HS-27A (cell line): ENCODE data around the gene CRYBG3.

ENCODE experiments used
- DNase-seq: peaks from one replicate; pipeline ENCODE4 v3.0.0-alpha.2; 2012; ENCODE audit warnings: low read depth, missing footprints

CRYBG3 gene

DNA sequence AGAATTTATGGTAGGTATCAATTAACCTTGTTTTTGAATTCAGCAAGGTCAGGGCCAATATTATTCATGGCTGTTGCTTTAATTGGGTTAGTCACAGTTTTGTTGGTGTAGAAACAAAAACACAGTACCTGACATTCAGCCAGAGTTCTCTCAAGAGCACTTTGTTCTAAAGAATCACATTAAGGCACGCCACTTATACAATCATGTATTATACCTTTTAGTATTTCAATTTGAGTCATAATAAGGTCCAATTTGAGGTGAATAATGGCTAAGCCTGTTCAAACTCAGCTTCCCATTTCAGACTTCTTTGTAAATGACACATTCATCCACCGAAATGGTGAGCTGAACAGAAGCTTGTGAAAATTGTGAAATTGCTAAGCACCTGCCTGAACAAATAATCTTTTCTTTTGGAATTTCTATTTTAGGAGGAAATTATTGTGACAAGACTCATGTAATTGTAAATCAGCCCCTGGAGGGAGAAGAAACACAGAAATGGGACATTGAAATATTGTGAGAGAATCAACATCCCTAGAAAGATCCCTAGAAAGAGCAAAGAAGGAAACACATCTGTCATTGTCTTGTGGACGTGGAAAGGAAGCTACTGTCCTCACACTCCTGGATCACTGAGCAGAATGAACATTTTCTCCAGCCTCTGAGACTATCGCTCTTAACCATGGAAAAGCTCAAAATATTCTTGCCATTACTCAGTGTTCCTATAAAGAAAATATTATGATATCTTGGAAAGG lies 121.2 kb downstream of the CRYBG3 start:
- no peak for DNase-seq

DNA sequence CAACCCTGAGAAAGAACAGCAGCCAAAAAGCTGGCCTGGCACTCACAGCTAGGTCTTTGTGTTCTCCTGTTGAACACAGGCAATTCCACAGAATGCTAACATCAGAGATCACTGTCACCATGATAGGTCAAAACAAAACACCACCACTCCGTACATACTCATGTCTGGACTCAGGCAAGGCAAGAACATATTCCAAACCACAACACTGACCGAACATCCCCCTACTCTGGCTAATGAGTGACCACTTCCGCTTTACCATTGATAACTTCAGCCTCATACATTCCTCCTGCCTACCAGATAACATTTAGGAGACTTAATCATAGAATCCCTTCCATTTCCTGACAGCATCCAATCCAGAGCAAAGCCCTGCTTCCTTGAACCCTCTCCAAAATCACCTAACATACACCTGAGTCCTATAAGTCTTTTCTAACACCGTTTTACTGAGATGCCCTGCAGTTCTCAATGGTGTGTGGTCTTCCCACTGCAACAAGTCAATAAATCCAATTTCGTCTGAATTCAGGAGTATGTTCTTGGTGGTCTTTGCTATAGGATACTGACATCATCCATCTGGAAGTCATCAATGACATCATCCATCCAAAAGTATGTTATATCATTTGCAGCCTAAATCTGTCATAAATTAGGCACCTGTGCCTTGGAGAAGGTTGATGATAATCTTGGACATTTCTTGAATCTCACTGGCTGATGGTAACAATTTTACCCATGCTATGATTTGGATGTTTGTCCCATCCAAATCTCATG lies 126.7 kb downstream of the CRYBG3 start:
- DNase-seq: no peak

DNA sequence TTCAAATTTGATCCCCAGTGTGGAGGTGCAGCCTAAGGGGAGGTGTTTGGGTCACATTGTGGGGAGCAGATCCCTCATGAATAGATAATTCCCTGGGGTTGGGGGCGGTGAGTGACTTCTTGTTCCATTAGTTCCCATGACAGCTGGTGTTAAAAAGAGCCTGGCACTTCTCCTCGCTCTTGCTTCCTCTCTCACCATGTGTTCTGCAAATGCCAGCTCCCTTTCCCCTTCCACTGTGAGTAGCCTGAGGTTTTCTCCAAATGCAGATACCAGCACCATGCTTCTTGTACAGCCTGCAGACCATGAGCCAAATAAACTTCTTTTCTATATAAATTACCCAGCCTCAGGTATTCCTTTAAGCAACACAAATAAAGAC lies 127.3 kb downstream of the CRYBG3 start:
- no peak for DNase-seq

DNA sequence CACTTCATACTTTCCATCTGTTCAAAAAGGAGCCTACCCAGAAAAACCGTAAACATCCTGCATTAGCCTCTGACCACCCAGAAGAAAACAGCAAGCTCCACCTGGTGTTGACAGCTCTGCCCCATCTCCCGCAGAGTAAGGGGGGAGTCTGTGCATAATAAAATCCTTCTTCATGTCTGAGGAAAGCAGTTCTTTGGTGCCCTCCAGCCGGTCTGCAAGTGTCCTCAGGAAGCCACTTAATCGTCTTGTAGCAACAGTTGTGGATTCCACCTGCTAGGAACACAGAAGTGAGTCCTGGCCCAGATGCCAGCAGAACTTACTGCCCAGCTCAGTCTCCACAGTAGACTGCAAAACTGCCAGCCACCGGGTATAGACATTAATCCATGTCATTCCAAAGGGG lies 127.9 kb downstream of the CRYBG3 start:
- DNase-seq: no peak

DNA sequence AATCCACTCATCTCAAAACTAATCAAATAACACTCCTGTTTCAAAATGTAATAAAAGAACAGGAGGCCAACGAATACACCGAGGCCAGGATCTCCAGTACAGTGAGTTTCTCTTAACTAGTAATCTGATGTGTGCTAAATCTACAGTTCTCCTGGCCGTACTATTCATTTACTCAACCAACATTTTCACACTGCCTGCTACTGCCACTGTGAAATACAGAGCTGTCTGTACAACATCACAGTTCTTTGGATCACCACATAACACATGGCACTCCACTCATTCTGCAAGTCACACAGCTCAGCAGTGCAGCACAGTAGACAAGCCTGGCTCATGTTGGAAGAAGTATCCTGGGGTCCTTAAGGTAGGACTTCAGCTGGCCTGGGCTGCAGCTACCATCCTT lies 128.5 kb downstream of the CRYBG3 start:
- DNase-seq: no peak

DNA sequence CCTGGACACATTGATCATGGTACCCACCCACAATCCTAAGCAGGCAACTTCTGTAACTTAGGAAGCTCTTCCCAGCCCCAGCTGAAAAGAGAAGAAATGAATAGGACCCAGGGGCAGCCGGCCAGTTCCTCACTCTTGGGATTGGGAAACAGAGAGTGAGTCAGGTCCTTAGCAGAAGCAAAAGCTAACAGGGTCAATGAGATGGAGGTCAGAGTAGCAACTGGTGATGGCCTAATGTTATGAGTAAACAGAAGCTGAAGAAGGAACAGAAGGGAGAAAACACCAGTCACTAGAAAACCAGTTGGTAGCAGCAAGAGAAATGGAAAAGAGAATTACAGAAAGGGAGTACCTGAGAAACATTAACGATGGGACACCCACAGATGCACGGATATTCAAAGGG lies 130.5 kb downstream of the CRYBG3 start:
- DNase-seq: no peak

DNA sequence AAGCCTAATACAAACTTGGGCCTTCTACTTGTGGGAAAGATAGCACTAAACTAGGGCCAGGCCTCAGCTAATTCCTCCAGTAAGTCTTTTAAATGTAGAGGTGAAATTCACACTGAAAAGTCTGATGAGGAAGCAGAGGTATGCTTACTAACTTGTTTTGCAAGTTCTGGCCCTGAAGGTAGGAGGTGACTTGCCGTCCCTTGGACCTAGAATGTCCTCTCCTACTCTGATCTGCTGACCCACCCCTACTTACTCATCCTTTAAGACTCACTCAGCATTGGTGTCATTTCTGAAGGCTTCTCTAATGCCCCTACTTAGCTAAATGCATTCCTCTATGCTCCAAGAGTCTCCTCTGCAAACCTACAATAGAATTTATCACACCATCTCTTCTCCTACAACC lies 131.1 kb downstream of the CRYBG3 start:
- DNase-seq: no peak

DNA sequence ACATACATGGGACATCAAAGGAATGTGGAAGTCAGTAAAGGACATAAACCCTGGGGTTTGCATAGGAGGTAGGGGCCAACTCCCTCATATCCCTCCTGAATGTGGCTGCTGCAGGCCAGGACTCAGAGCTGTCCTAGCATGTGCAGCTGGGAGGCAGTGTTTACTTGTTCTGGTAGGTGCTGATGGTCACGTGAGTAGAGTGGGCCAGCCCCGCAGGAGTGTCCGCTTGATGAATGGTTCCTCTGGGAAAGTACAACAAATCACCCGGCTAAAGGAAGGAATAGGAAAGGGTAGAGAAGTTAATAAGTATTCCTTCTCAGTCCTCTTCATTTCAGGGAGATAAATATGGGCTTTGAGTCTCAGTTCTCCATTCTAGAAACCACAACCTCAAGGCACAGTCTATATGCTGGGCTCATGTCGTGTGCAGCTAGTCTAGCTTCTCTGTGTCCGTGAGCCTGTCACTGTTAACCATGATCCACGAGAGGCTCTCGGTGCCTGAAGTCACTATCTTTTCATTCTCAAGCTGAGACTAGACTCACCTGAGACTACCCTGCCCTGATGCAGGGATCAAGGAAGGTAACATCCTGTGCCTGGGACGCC lies 132.5 kb downstream of the CRYBG3 start:
- DNase-seq: no peak

DNA sequence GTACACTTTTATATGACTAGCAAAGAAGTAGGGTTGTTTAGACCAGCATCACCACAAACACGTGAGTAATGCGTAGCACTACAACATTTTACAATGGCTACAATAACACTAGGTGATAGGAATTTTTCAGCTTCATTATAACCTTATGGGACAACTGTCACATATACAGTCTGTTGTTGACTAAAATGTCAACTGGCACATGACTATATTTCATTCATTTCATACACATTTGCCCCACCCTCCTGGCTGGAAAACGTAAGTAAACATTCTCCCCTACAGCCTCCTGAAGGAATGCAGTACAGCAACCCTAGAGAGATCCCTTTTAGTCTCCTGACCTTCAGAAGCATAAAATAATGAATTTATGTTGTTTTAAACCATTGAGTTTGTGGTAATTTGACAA lies 134.2 kb downstream of the CRYBG3 start:
- DNase-seq: no peak

DNA sequence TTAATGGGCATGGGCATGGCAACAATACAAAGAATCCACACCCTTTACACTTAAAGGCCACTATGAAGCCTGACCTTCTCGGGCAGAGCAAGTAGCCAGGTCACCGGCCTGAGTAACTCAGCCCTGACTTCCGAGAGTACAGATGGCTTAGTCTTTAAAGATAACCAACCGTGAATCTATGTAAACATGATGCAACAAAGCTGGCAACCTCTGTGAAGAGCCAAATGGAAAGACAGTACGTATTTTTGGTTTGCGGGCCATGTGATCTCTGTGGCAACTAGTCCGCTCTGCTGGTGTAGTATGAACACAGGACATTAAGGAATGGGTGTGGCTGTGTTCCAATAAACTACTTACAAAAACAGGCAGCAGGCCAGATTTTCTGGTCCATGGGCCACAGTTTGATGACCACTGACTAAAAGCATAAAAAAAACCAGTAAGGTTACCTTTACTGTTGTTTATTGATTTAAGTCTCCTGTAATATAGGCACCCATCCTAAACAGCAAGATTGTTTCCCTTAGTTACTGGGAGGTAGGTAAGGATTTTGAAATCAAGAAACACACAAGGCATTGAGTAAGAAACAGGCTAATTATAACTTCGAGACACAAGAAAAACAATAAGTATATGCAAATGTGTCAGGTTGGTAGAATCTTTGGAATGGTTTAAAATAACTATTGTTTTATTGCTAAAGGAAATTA lies 136.0 kb downstream of the CRYBG3 start:
- DNase-seq: no peak

DNA sequence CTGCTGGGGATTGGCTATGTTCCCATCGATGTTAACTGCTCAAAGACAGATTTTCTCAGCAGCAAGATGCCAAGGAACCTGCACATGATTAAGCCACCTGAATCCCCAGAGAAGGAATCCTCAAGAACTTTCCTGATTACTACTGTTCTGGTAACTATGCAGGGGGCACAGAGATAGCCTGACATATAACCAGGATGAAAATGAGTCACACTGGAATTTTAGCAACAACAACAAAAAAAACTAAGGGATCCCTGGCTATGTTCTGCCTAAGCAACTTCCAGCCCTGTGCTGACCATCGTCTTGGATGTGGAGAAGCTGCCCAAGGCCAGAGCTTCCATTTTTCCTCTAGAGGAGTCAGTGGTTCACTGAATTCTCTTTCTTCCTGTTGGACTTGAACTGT lies 136.6 kb downstream of the CRYBG3 start:
- no peak for DNase-seq

DNA sequence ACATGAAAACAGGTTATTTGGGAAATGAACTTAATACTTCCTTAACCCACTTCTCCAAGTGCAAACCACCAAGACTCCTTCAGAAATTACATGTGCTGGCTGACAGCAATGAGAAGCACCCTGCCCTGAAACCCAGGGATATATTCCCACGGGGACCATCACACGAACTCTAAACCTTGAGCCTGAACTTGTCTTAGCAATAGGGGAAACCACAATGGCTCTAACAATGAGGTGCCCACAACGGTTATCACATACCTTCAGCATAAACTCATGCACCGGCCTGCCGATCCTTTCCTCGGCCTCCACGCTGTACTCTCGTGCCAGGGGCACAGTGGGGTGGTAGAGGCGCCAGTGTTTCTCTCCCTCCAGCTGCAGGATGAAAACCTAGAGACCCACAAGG lies 137.0 kb downstream of the CRYBG3 start:
- DNase-seq: no peak

DNA sequence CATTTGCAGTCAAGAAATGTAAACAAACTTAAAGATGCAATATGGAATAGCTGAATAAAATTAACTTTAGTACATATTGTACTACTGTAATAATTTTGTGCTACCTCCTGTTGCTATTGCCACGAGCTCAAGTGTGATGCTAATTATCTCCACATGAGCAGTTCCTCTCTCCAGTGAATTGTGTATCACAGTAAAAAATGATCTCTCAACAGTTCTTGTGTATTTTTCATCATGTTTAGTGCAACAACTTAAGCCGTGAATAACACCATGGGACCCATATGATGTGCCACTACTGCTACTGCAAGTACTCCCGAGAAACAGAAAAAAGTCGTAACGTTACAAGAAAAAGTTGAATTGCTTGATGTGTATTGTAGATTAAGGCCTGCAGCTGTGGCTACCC lies 138.1 kb downstream of the CRYBG3 start:
- no peak for DNase-seq

DNA sequence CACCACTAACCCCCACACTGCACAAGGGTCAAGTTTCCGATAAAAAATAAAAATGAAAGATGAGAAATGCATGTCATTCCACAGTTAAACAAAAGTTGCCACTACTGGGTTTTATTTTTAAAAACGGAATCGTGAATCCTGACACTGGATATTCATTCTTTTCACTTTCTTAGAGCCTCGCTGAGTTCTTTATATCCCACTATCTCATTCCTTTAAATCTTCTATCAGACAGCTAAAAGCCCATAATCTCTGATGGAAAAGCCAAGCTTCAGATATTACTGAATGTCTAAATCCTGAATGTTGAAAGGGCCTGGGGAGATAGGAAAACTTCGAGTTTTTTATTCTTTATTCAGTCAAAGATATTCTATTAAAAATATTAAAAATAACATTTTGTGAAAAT lies 138.7 kb downstream of the CRYBG3 start:
- no peak for DNase-seq

DNA sequence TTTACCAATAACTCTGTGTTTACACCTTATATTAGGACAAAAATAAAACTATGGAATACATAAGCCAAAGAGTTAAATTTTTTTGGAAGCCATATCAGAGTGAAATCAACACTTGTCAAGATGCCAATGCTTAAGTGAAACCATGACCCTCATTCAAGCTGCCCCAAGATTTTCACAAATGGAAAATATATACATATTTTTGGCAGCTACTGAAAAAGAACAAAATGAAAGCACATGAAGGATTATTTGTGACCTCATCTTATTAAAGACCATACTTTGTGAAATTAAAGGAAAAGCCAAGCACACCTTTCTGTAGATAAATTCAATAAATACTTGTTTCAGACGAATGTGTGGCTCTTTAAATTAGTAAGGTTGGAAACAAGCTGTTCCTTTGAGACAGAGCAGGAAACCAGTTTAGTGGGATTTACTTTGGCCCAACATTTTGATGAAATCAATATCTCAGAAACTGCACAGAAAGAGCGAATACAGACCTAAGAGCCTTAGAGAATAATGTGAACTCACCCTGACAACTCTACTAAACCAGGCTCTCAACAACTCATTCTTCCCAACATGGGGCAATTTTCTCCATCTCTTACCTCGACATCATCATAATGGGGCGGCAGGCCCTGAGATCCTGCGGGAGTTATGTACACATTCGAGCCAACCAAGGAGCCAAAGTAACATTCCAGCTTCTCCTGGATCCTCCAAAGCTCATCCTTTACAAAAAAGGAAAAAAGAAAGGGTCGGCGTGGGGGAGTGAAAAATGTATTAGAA lies 139.4 kb downstream of the CRYBG3 start:
- no peak for DNase-seq

DNA sequence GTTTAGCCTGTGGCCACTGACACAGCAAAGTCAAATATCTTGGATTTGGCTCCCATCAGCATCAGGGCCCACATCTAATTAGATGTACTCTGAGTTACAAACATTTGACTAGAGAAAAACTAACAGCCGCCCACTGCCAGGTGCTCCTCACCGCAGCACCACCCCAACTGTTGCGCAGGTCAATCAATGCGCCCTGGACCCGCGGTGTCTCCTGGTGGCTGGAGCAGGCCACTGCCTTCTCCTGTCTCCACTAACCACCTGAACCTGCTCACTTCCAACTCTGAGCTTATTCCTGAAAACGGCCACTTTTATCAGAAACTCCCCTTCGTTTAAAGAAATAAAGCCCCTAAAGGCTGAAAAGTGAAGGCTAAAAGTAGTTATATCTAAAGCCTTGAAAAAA lies 146.2 kb downstream of the CRYBG3 start:
- no peak for DNase-seq

DNA sequence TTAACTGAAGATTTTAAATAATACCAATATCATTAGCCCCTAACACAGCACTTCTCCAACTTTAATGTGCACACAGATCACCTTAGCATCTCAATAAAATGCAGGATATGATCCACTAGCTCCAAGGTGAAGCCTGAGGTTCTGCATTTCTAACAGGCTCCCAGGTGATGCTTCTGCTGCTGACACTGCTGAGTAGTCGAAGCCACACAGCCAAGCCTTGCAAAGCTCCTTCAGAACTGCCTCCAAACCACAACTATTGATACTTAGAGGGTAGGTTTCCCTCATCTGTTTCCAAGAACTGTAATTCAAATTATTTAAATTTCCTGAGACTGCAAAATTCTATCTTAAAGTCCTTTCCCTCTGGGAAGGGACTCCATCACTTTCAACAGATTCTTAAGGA lies 146.6 kb downstream of the CRYBG3 start:
- no peak for DNase-seq

DNA sequence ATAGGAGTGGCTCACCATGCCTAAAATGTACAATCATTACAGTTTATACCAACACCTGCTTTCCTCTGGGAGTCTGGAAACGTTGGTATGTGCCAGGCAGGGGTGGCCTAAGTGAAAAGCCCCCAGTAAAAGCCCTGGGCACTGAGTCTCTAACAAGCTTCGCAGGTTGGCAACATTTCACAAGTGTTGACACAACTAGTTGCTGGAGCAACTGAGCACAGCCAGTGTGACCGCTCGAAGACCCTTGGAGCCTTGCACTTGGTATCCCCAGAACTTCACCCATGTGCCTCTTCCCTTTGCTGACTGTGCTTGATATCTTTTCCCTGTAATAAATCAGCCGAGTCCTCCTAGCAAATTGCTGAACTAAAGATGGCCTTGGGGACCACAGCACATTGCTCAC lies 147.7 kb downstream of the CRYBG3 start:
- DNase-seq: no peak

DNA sequence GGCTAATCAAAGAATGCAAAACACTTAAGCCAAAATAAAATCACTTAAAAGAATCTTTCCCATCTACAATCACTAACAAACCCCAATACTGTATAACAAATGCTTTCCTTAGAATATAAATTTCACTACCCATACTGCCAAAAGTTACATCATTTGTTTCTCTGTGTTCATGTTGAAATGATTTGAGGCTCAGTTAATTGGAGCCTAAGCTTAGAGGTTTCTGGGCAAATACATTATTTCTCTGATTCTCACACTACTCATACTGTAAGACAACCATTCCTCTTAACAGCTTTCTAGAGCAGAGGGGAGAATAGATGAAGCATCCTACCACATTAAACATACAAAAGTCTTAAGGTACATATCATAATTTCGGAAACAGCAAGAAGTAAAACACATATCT lies 148.3 kb downstream of the CRYBG3 start:
- no peak for DNase-seq

DNA sequence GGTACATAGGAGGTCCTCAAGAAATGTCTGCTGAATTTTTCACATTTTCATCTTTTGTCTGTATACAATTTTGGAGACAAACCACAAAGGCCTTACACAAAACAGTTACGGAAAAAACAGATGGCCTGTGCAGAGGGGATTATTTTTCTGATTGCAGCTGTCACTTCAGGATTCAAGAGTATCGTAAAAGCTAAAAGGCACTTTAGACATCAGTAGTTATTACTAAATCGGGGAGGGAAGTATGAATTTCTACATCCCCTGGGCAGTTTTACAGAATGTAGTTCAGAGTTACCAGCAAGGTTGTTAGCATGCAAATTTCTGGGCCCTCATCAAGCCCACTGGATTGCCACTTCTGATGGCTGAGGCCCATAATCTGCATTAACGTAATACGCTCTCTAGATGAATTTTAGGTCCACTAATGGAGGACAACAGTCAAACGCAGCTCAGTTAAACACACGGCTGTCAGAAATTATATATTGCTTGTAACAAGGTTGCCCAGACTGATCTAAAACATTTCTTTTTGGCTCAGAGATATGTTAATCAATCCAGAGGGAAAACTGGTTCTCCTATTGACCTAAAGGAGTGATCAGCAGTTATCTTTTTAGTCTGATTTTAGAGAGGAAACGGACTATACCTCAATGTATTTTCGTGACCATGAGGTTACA lies 149.3 kb downstream of the CRYBG3 start:
- no peak for DNase-seq
